Mesendoderm (in vitro differentiated cells): ENCODE results near the gene BRWD1.

Source experiments
- DNase-seq: peaks from one replicate; pipeline ENCODE4 v3.0.0; 2013
- H2AK5ac ChIP-seq: 2 replicates; pipeline ENCODE4 v1.6.1; 2013; ENCODE audit warnings: low read length, inconsistent platforms
- H2BK120ac ChIP-seq: 2 replicates; pipeline ENCODE4 v1.6.1; 2013; ENCODE audit warnings: low read depth, mild to moderate bottlenecking, low read length, moderate library complexity, mixed read lengths
- H2BK15ac ChIP-seq: replicated peaks from 2 replicates; pipeline ENCODE4 v1.6.1; 2013; ENCODE audit warnings: low read depth, mild to moderate bottlenecking, moderate library complexity
- H2BK5ac ChIP-seq: 2 replicates; pipeline ENCODE4 v1.6.1; 2013; ENCODE audit warnings: low read length, inconsistent platforms
- H3K18ac ChIP-seq: 2 replicates; pipeline ENCODE4 v1.6.1; 2013; ENCODE audit warnings: mild to moderate bottlenecking, low read length, mixed read lengths
- H3K23ac ChIP-seq: one replicate; pipeline ENCODE4 v1.6.1; 2013; ENCODE audit warnings: low read length
- H3K27ac ChIP-seq: 2 replicates; pipeline ENCODE4 v1.5.1; 2013; ENCODE audit warnings: low read depth, mild to moderate bottlenecking, inconsistent platforms, low read length, moderate library complexity
- H3K27me3 ChIP-seq: 2 replicates; pipeline ENCODE4 v1.6.1; 2013; ENCODE audit warnings: low read length, control low read depth, mild to moderate bottlenecking, inconsistent platforms; ENCODE audit not compliant: insufficient read depth, poor library complexity
- H3K36me3 ChIP-seq: 2 replicates; pipeline ENCODE4 v1.6.1; 2013; ENCODE audit warnings: low read length, inconsistent platforms; ENCODE audit not compliant: control insufficient read depth, insufficient read depth
- H3K4ac ChIP-seq: one replicate; pipeline ENCODE4 v1.6.1; 2013; ENCODE audit warnings: low read depth, mild to moderate bottlenecking, low read length, moderate library complexity
- H3K4me1 ChIP-seq: 2 replicates; pipeline ENCODE4 v1.6.1; 2013; ENCODE audit warnings: low read depth, low read length, inconsistent platforms; ENCODE audit not compliant: control insufficient read depth
- H3K4me2 ChIP-seq: 2 replicates; pipeline ENCODE4 v1.6.1; 2013; ENCODE audit warnings: low read length
- H3K4me3 ChIP-seq: 2 replicates; pipeline ENCODE4 v1.5.1; 2013; ENCODE audit warnings: mild to moderate bottlenecking, low read length
- H3K56ac ChIP-seq: one replicate; pipeline ENCODE4 v1.6.1; 2013; ENCODE audit warnings: low read length
- H3K79me1 ChIP-seq: 2 replicates; pipeline ENCODE4 v1.6.1; 2013; ENCODE audit warnings: low read length, inconsistent platforms
- H3K79me2 ChIP-seq: 2 replicates; pipeline ENCODE4 v1.6.1; 2013; ENCODE audit warnings: mild to moderate bottlenecking, low read length; ENCODE audit not compliant: control insufficient read depth, insufficient read depth
- H3K9ac ChIP-seq: 2 replicates; pipeline ENCODE4 v1.6.1; 2013; ENCODE audit warnings: low read length, inconsistent platforms
- H4K5ac ChIP-seq: one replicate; pipeline ENCODE4 v1.6.1; 2013; ENCODE audit warnings: low read length
- H4K8ac ChIP-seq: one replicate; pipeline ENCODE4 v1.6.1; 2013; ENCODE audit warnings: low read depth, mild to moderate bottlenecking, control low read depth, low read length, moderate library complexity
- WGBS: extraction: QIAGEN DNeasy Blood & Tissue Kit; methylation state at CpG from one replicate; pipeline ENCODE4 v1.1.7; 2013; ENCODE audit warnings: low lambda C conversion rate, missing lambda C conversion rate; ENCODE audit not compliant: insufficient coverage; ENCODE audit errors: extremely low coverage; 5-methylcytosine and 5-hydroxymethylcytosine counted together

The BRWD1 gene

DNA sequence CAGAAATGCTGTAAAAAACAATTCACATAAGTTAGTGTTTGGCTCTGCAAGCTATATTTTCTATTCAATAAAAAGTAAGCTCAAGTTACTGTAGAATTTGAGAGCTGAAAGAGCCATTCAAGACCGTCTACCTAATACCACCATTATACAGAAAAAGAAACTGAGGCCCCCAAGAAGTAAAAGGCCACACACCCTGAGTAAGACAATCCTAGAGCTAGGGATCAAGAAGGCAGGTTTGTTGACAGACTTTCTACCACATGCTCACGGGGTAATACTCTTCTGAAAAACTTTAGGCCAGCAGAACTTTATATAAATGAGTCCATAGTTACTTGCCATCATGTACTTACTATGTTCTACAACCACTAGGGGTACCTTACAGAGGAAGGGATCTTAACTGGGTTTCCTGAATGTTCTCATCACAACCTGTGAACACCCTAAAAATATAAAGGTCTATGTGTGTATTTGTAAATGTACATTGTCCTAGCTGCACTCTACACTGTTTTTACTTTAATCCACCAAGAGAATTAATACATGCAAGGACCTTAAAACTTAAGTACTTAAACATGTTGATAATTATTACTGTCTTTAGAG lies 132.9 kb downstream of the BRWD1 start:
- Histone ChIP-seq H4K8ac (no peak overlapping the region), H3K18ac (no peak overlapping the region), H3K79me1 (peaks cover 5% of the 10 kb centered on the region)

DNA sequence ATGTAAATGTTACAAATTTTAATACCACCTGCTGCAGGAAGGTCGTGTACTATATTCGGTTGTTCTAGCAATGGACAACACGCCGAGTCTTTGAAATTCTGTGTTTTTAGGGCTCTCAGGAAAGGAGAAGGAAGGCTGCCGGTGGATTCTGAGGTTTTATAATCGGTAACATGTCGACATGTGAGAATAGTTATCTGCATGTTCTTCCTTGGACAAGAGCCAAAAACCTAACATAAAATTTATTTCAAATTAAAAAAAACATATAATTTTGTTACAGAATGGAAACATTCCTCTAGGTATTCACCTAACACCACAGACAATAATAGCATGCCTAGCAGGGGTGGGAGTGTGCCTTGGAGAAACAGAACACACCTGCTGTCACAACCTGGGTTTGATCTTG lies 135.0 kb downstream of the BRWD1 start:
- Histone ChIP-seq H3K4me2 (no peak overlapping the region), H4K8ac (no peak overlapping the region), H3K36me3 (no peaks in the 10 kb centered on the region)

More for the DNA sequence above, 132.9 kb downstream of the BRWD1 start:
- H3K4me2 ChIP-seq = no peak overlapping the region
- no CpG with 5 or more reads among the region's 2 CpGs for WGBS
- no peak overlapping the region for H2AK5ac ChIP-seq
- peaks cover 5% of the 10 kb centered on the region for H3K79me2 ChIP-seq
- no peak overlapping the region for H2BK5ac ChIP-seq
- no peak overlapping the region for H3K56ac ChIP-seq
- no peaks in the 10 kb centered on the region for H3K36me3 ChIP-seq
- H4K5ac ChIP-seq = no peak overlapping the region
- peaks cover 2% of the 10 kb centered on the region for H3K4me1 ChIP-seq
- no peaks in the 10 kb centered on the region for H3K27me3 ChIP-seq
- H3K9ac ChIP-seq = no peak overlapping the region
- H2BK120ac ChIP-seq = no peak overlapping the region
- no peak overlapping the region for H3K4me3 ChIP-seq
- H3K4ac ChIP-seq = no peak overlapping the region
- DNase-seq = no peak
- no peak overlapping the region for H2BK15ac ChIP-seq
- H3K27ac ChIP-seq = no peak overlapping the region
- no peak overlapping the region for H3K23ac ChIP-seq

DNA sequence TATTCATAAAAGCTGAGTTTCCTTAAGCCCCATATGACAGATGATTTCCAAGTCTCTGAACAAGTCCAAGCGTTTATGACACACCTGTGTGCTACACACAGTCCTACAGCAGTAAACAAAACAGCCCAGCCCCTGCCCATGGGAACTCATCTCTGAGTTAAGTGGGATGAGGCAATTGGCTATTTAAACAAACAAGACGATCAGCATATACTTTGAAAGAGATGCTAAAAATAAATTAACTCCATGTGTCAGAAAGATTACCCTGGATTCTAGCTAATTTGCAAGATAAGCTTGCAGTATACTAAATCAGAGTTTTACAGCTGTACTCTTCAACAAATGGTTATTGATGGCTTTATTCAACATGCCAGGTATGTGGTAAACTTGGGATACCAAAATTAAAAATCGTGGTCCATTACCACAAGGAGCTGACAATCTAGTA lies 137.1 kb downstream of the BRWD1 start:
- no peak for DNase-seq
- Histone ChIP-seq H3K27ac (no peak overlapping the region), H3K79me1 (no peaks in the 10 kb centered on the region), H3K9ac (no peak overlapping the region), H3K56ac (no peak overlapping the region), H4K8ac (no peak overlapping the region), H3K23ac (no peak overlapping the region), H2BK5ac (no peak overlapping the region), H3K4me2 (no peak overlapping the region), H2AK5ac (no peak overlapping the region), H3K4ac (no peak overlapping the region), H2BK120ac (no peak overlapping the region), H3K79me2 (no peaks in the 10 kb centered on the region), H3K18ac (no peak overlapping the region), H3K4me3 (no peak overlapping the region), H3K27me3 (no peaks in the 10 kb centered on the region), H4K5ac (no peak overlapping the region), H2BK15ac (no peak overlapping the region), H3K36me3 (peaks cover 2% of the 10 kb centered on the region), H3K4me1 (no peaks in the 10 kb centered on the region)
- no CpG with 5 or more reads among the region's 3 CpGs for WGBS

More for the DNA sequence above, 135.0 kb downstream of the BRWD1 start:
- no peak overlapping the region for H3K4me3 ChIP-seq
- no peak overlapping the region for H4K5ac ChIP-seq
- H3K4ac ChIP-seq = no peak overlapping the region
- H3K79me2 ChIP-seq = peaks cover 5% of the 10 kb centered on the region
- H2BK15ac ChIP-seq = no peak overlapping the region
- H2AK5ac ChIP-seq = no peak overlapping the region
- no peak overlapping the region for H2BK5ac ChIP-seq
- peaks cover 2% of the 10 kb centered on the region for H3K4me1 ChIP-seq
- H3K27ac ChIP-seq = no peak overlapping the region
- no peak overlapping the region for H3K23ac ChIP-seq
- WGBS = no CpG with 5 or more reads among the region's 7 CpGs
- no peak for DNase-seq
- H3K9ac ChIP-seq = no peak overlapping the region
- peaks cover 5% of the 10 kb centered on the region for H3K79me1 ChIP-seq
- no peak overlapping the region for H3K18ac ChIP-seq
- no peaks in the 10 kb centered on the region for H3K27me3 ChIP-seq
- no peak overlapping the region for H3K56ac ChIP-seq
- no peak overlapping the region for H2BK120ac ChIP-seq

DNA sequence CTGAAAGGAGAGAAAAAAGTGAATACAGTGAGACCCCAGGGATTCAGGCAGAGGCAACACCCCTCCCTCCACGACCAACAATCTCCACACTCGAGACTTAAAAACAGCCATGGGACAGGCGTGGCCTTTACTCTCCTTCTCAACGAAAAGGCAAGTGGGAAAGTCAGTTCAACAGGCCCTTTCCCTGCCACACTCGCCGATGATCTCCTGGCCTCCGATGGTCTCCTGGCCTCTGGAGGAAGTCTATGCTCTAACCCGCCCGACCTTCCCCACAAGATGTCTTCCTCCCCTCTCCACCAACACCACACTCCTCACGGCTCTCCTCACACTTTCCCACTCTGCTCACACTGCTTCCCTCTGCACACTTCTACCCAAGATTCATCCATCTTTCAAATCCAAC lies 137.8 kb downstream of the BRWD1 start:
- no peak overlapping the region for H2BK5ac ChIP-seq
- no peaks in the 10 kb centered on the region for H3K79me2 ChIP-seq
- no peak overlapping the region for H3K56ac ChIP-seq
- H3K4me3 ChIP-seq = no peak overlapping the region
- no peak overlapping the region for H3K4me2 ChIP-seq
- H4K8ac ChIP-seq = no peak overlapping the region
- H2AK5ac ChIP-seq = no peak overlapping the region
- no peak overlapping the region for H3K9ac ChIP-seq
- no peak overlapping the region for H3K18ac ChIP-seq
- no peak overlapping the region for H3K23ac ChIP-seq
- DNase-seq = no peak
- no peaks in the 10 kb centered on the region for H3K79me1 ChIP-seq
- no peaks in the 10 kb centered on the region for H3K4me1 ChIP-seq
- peaks cover 2% of the 10 kb centered on the region for H3K36me3 ChIP-seq
- H2BK15ac ChIP-seq = no peak overlapping the region
- no peak overlapping the region for H3K27ac ChIP-seq
- no peak overlapping the region for H3K4ac ChIP-seq
- no peak overlapping the region for H4K5ac ChIP-seq
- no peak overlapping the region for H2BK120ac ChIP-seq
- no peaks in the 10 kb centered on the region for H3K27me3 ChIP-seq
- no CpG with 5 or more reads among the region's 10 CpGs for whole genome bisulfite sequencing

DNA sequence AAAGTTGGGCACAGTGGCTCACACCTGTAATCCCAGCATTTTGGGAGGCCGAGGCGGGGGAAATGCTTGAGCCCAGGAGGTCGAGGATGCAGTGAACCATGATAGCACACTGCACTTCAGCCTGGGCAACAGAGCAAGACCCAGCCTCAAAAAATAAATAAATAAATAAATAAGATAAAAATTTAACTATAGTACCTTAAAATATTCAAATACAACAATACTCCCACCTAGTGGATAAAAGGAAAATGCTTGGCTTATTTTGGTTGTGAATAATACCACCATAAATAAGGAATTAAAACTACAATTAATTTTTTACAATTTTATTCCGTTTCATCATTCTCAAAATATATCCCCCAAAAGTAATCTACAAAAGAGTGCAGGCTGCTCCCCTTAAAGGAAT lies 138.3 kb downstream of the BRWD1 start:
- no peak overlapping the region for H3K56ac ChIP-seq
- no peak overlapping the region for H3K18ac ChIP-seq
- H3K9ac ChIP-seq = no peak overlapping the region
- H3K4ac ChIP-seq = no peak overlapping the region
- H3K23ac ChIP-seq = no peak overlapping the region
- H3K79me1 ChIP-seq = no peaks in the 10 kb centered on the region
- H3K36me3 ChIP-seq = peaks cover 2% of the 10 kb centered on the region
- no peak overlapping the region for H2BK15ac ChIP-seq
- H3K27me3 ChIP-seq = no peaks in the 10 kb centered on the region
- no peak overlapping the region for H2BK120ac ChIP-seq
- H3K27ac ChIP-seq = no peak overlapping the region
- no peak overlapping the region for H3K4me3 ChIP-seq
- H3K4me2 ChIP-seq = no peak overlapping the region
- no peak overlapping the region for H4K8ac ChIP-seq
- H3K4me1 ChIP-seq = no peaks in the 10 kb centered on the region
- no peak overlapping the region for H4K5ac ChIP-seq
- 100% methylated on average over 1 of the region's 4 CpGs for WGBS
- no peak overlapping the region for H2AK5ac ChIP-seq
- DNase-seq = no peak
- no peaks in the 10 kb centered on the region for H3K79me2 ChIP-seq
- no peak overlapping the region for H2BK5ac ChIP-seq
